K562 (cell line): ENCODE results near the gene SCUBE1. TPM values are rescaled to one million over a fixed set of nuclear protein-coding genes. Genes with fewer than 3 reads are reported as not detected.

ENCODE experiments used
- ASH1L ChIP-seq: fragments of 450-650 bp; IDR thresholded peaks from 2 replicates; pipeline ENCODE4 v1.6.1; 2018; ENCODE audit warnings: borderline replicate concordance, mild to moderate bottlenecking, low read depth; ENCODE audit not compliant: partially characterized antibody
- BCLAF1 ChIP-seq, 2 experiments: fragments of 450-650 bp in 1 of 2; IDR thresholded peaks; 2 replicates each; pipeline ENCODE4 v1.6.1; 2011 to 2017; ENCODE audit warnings: low read depth in 2 of 2, antibody characterized with exemption in 1 of 2, borderline replicate concordance in 1 of 2, low read length in 1 of 2, mild to moderate bottlenecking in 1 of 2, mixed read lengths in 1 of 2; ENCODE audit not compliant: control insufficient read depth in 1 of 2
- CAMTA2 ChIP-seq: fragments of 250-450 bp; sonication (Bioruptor Pico); conservative IDR thresholded peaks from 2 replicates; pipeline ENCODE4 v1.5.1; 2022
- FOXJ3 ChIP-seq: sonication (generic); formaldehyde crosslinking; IDR thresholded peaks from 2 replicates; pipeline ENCODE4 v1.4.0; 2020; ENCODE audit warnings: mild to moderate bottlenecking, missing genetic modification reagents
- FOXP1 ChIP-seq: sonication (generic); formaldehyde crosslinking; IDR thresholded peaks from 2 replicates; pipeline ENCODE4 v1.8.0; 2022; ENCODE audit warnings: mild to moderate bottlenecking, missing genetic modification reagents
- GATAD2B ChIP-seq: fragments of 450-650 bp; IDR thresholded peaks from 2 replicates; pipeline ENCODE4 v1.6.1; 2017; ENCODE audit warnings: mild to moderate bottlenecking, borderline replicate concordance
- KAT7 ChIP-seq: sonication (generic); formaldehyde crosslinking; IDR thresholded peaks from 2 replicates; pipeline ENCODE4 v1.8.0; 2022; ENCODE audit warnings: missing genetic modification reagents, mild to moderate bottlenecking, borderline replicate concordance
- MEIS2 ChIP-seq: fragments of 450-650 bp; IDR thresholded peaks from 2 replicates; pipeline ENCODE4 v1.6.1; 2014; ENCODE audit warnings: mild to moderate bottlenecking; ENCODE audit not compliant: partially characterized antibody
- NFE2L1 ChIP-seq: fragments of 450-650 bp; IDR thresholded peaks from 2 replicates; pipeline ENCODE4 v1.6.1; 2016; ENCODE audit warnings: missing genetic modification characterization, low read depth, mild to moderate bottlenecking, missing compliant biosample characterization, moderate library complexity, borderline replicate concordance
- NFXL1 ChIP-seq: fragments of 450-650 bp; formaldehyde crosslinking; IDR thresholded peaks from 2 replicates; pipeline ENCODE4 v1.4.0; 2021; ENCODE audit warnings: mild to moderate bottlenecking
- NUFIP1 ChIP-seq: fragments of 450-650 bp; IDR thresholded peaks from 2 replicates; pipeline ENCODE4 v1.6.1; 2018; ENCODE audit not compliant: partially characterized antibody
- SOX6 ChIP-seq: fragments of 450-650 bp; IDR thresholded peaks from 2 replicates; pipeline ENCODE4 v1.6.1; 2014; ENCODE audit warnings: mild to moderate bottlenecking
- STAT6 ChIP-seq: sonication (generic); formaldehyde crosslinking; IDR thresholded peaks from 2 replicates; pipeline ENCODE4 v1.8.1; 2023; ENCODE audit warnings: mild to moderate bottlenecking, missing genetic modification reagents
- ZNF507 ChIP-seq: conservative IDR thresholded peaks from 2 replicates; pipeline ENCODE4 v1.6.1; 2017; ENCODE audit warnings: missing genetic modification characterization, missing compliant biosample characterization
- polyA plus RNA-seq, 8 experiments: library from polyadenylated mRNA; depleted of rRNA in 4 of 8; stranded (reverse) in 5 of 8; unstranded in 3 of 8; fragments of >200 nt; fragmentation: Nextera tagmentation in 2 of 8; fragmentation: Illumina TruSeq in 1 of 8; extraction: Ambion mirVana in 2 of 8; extraction: Trizol in 1 of 8; gene quantifications; 2 replicates each; pipeline versions ENCODE4 v1.2.1 to v1.2.3, GENCODE V29; 2011 to 2014; ENCODE audit warnings: inconsistent platforms in 1 of 8, missing spikeins in 1 of 8
- total RNA-seq, 7 experiments: library from RNA; depleted of rRNA in 6 of 7; stranded (reverse); fragments of >200 nt in 6 of 7; fragmentation: Illumina TruSeq in 2 of 7; extraction: Trizol in 2 of 7; gene quantifications; 2 replicates each; pipeline versions ENCODE4 v1.2.1 to v1.2.3, GENCODE V29; 2011 to 2021; ENCODE audit warnings: low replicate concordance in 1 of 7
- TF ChIP-seq, protein P1 (sequence below): fragments of 450-650 bp; IDR thresholded peaks from 2 replicates; pipeline ENCODE4 v1.7.1; 2018; ENCODE audit warnings: mild to moderate bottlenecking, low read depth; ENCODE audit not compliant: partially characterized antibody
- TF ChIP-seq, protein P2 (sequence below): fragments of 250-450 bp; sonication (Bioruptor Pico); IDR thresholded peaks from 2 replicates; pipeline ENCODE4 v1.9.0; 2021; ENCODE audit warnings: mild to moderate bottlenecking, inconsistent platforms

SCUBE1 gene
- total and polyA plus RNA-seq, 9 of the 15 experiments (the other 6 are each of a cell fraction or from before 2014, with no cell fraction given), result 0.03 to 0.47 (median 0.29) TPM; not detected in 6

DNA sequence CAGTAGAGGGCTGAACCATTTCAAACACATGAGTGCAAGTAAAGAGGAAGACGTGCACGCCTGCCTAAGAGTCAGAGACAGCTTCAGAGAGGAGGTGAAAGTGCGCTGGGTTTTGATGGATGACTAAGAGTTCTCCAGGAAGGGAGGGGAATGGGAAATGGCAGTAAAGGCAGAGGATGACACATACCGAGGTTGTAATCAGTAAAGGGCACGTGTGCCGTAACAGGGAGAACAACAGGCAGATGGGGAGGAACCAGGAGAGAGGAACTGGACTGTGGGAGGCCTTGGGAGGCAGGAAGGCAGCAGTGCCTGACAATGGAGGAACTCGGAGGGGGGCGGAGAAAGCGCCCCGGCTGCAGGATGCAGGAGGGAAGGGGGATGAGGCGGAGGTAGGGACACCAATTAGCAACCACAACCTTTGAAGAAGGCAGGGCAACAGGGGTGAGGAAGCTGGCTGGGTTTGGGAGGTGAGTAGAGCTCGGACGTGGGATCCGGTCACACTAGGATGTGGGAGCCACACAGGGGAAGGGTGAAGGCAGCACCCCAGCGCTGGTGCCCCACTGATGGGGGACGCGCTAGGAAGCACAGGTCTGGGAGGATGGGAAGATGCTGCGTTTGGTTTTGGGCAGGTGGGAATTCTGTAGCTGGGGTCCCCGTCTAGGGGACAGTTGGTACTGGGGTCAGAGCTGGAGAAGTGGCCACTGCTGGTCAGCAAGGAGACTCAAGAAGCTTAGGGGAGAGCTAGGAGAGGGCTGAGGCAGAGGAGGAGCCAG, 67.4 kb downstream of the SCUBE1 start (continued):
- TF ChIP-seq BCLAF1 (IDR thresholded peaks at IDR 0.05; ENCODE audit: borderline replicate concordance in 1 of 2, control insufficient read depth in 1 of 2, low read depth in 2 of 2, low read length in 1 of 2) (no peak), STAT6 (CRISPR knock-in tag) (no peak), KAT7 (CRISPR knock-in tag) (no peak), NUFIP1 (no peak), NFE2L1 (tag) (no peak), GATAD2B (no peak), CAMTA2 (CRISPR knock-in tag) (no peak), ASH1L (no peak), FOXP1 (CRISPR knock-in tag) (no peak), ZNF507 (tag) (no peak), NFXL1 (CRISPR knock-in tag) (no peak), SOX6 (peak; percentile 90), FOXJ3 (CRISPR knock-in tag) (no peak), MEIS2 (peak; percentile 76)
- TF ChIP-seq, protein P1, sequence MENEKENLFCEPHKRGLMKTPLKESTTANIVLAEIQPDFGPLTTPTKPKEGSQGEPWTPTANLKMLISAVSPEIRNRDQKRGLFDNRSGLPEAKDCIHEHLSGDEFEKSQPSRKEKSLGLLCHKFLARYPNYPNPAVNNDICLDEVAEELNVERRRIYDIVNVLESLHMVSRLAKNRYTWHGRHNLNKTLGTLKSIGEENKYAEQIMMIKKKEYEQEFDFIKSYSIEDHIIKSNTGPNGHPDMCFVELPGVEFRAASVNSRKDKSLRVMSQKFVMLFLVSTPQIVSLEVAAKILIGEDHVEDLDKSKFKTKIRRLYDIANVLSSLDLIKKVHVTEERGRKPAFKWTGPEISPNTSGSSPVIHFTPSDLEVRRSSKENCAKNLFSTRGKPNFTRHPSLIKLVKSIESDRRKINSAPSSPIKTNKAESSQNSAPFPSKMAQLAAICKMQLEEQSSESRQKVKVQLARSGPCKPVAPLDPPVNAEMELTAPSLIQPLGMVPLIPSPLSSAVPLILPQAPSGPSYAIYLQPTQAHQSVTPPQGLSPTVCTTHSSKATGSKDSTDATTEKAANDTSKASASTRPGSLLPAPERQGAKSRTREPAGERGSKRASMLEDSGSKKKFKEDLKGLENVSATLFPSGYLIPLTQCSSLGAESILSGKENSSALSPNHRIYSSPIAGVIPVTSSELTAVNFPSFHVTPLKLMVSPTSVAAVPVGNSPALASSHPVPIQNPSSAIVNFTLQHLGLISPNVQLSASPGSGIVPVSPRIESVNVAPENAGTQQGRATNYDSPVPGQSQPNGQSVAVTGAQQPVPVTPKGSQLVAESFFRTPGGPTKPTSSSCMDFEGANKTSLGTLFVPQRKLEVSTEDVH, result no peak
- TF ChIP-seq, protein P2, sequence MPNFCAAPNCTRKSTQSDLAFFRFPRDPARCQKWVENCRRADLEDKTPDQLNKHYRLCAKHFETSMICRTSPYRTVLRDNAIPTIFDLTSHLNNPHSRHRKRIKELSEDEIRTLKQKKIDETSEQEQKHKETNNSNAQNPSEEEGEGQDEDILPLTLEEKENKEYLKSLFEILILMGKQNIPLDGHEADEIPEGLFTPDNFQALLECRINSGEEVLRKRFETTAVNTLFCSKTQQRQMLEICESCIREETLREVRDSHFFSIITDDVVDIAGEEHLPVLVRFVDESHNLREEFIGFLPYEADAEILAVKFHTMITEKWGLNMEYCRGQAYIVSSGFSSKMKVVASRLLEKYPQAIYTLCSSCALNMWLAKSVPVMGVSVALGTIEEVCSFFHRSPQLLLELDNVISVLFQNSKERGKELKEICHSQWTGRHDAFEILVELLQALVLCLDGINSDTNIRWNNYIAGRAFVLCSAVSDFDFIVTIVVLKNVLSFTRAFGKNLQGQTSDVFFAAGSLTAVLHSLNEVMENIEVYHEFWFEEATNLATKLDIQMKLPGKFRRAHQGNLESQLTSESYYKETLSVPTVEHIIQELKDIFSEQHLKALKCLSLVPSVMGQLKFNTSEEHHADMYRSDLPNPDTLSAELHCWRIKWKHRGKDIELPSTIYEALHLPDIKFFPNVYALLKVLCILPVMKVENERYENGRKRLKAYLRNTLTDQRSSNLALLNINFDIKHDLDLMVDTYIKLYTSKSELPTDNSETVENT (CRISPR knock-in tag), result no peak
